Liver (tissue), 3 donors: ENCODE results near the gene EXOSC10.

ENCODE experiments used
- EGR1 ChIP-seq, 2 donors: IDR thresholded peaks; 2 replicates each; pipeline ENCODE4 v1.6.1; 2016 to 2018; ENCODE audit warnings: antibody characterized with exemption in 2 of 2, low read depth in 2 of 2
- GABPA ChIP-seq, 2 donors: IDR thresholded peaks in 1 of 2; conservative IDR thresholded peaks in 1 of 2; 2 replicates each; pipeline ENCODE4 v1.6.1; 2016; ENCODE audit warnings: antibody characterized with exemption in 2 of 2, mild to moderate bottlenecking in 1 of 2, moderate library complexity in 1 of 2
- JUND ChIP-seq, 2 donors: IDR thresholded peaks; 2 replicates each; pipeline ENCODE4 v1.6.1; 2016; ENCODE audit warnings: antibody characterized with exemption in 2 of 2
- MAX ChIP-seq: IDR thresholded peaks from 2 replicates; pipeline ENCODE4 v1.6.1; 2016; ENCODE audit warnings: antibody characterized with exemption
- RAD21 ChIP-seq, 2 donors: IDR thresholded peaks; 2 replicates each; pipeline ENCODE4 v1.6.1; 2016; ENCODE audit warnings: antibody characterized with exemption in 2 of 2, mild to moderate bottlenecking in 2 of 2
- SP1 ChIP-seq: IDR thresholded peaks from 2 replicates; pipeline ENCODE4 v1.6.1; 2018; ENCODE audit warnings: antibody characterized with exemption, mild to moderate bottlenecking
- TAF1 ChIP-seq: conservative IDR thresholded peaks from 2 replicates; pipeline ENCODE4 v1.6.1; 2016; ENCODE audit warnings: antibody characterized with exemption, mild to moderate bottlenecking
- YY1 ChIP-seq: IDR thresholded peaks from 2 replicates; pipeline ENCODE4 v1.6.1; 2016; ENCODE audit warnings: antibody characterized with exemption, mild to moderate bottlenecking
- ZBTB33 ChIP-seq: IDR thresholded peaks from 2 replicates; pipeline ENCODE4 v1.6.1; 2016; ENCODE audit warnings: antibody characterized with exemption
- TF ChIP-seq, protein P1 (sequence below): fragments of 150-350 bp; IDR thresholded peaks from 2 replicates; pipeline ENCODE4 v1.5.1; 2017; ENCODE audit warnings: improper control_type of control experiment, low read depth, low read length; ENCODE audit not compliant: missing input control
- TF ChIP-seq, protein P2 (sequence below): IDR thresholded peaks from 2 replicates; pipeline ENCODE4 v1.6.1; 2016; ENCODE audit warnings: antibody characterized with exemption
- TF ChIP-seq, protein P3 (sequence below): IDR thresholded peaks from 2 replicates; pipeline ENCODE4 v1.6.1; 2016; ENCODE audit warnings: antibody characterized with exemption, mild to moderate bottlenecking
- donor health status: healthy.
- donor health status: healthy.

- no peak for TF ChIP-seq JUND (IDR thresholded peaks at IDR 0.05)
- TF ChIP-seq, protein P1, sequence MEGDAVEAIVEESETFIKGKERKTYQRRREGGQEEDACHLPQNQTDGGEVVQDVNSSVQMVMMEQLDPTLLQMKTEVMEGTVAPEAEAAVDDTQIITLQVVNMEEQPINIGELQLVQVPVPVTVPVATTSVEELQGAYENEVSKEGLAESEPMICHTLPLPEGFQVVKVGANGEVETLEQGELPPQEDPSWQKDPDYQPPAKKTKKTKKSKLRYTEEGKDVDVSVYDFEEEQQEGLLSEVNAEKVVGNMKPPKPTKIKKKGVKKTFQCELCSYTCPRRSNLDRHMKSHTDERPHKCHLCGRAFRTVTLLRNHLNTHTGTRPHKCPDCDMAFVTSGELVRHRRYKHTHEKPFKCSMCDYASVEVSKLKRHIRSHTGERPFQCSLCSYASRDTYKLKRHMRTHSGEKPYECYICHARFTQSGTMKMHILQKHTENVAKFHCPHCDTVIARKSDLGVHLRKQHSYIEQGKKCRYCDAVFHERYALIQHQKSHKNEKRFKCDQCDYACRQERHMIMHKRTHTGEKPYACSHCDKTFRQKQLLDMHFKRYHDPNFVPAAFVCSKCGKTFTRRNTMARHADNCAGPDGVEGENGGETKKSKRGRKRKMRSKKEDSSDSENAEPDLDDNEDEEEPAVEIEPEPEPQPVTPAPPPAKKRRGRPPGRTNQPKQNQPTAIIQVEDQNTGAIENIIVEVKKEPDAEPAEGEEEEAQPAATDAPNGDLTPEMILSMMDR: no peak
- TF ChIP-seq RAD21 (IDR thresholded peaks at IDR 0.05): no peak
- no peak for TF ChIP-seq MAX
- no peak for TF ChIP-seq SP1
- no peak for TF ChIP-seq ZBTB33
- TF ChIP-seq, protein P2, sequence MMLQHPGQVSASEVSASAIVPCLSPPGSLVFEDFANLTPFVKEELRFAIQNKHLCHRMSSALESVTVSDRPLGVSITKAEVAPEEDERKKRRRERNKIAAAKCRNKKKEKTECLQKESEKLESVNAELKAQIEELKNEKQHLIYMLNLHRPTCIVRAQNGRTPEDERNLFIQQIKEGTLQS: no peak
- no peak for TF ChIP-seq EGR1 (IDR thresholded peaks at IDR 0.05; ENCODE audit: low read depth in 2 of 2)
- TF ChIP-seq TAF1: no peak
- no peak for TF ChIP-seq YY1
- TF ChIP-seq, protein P3, sequence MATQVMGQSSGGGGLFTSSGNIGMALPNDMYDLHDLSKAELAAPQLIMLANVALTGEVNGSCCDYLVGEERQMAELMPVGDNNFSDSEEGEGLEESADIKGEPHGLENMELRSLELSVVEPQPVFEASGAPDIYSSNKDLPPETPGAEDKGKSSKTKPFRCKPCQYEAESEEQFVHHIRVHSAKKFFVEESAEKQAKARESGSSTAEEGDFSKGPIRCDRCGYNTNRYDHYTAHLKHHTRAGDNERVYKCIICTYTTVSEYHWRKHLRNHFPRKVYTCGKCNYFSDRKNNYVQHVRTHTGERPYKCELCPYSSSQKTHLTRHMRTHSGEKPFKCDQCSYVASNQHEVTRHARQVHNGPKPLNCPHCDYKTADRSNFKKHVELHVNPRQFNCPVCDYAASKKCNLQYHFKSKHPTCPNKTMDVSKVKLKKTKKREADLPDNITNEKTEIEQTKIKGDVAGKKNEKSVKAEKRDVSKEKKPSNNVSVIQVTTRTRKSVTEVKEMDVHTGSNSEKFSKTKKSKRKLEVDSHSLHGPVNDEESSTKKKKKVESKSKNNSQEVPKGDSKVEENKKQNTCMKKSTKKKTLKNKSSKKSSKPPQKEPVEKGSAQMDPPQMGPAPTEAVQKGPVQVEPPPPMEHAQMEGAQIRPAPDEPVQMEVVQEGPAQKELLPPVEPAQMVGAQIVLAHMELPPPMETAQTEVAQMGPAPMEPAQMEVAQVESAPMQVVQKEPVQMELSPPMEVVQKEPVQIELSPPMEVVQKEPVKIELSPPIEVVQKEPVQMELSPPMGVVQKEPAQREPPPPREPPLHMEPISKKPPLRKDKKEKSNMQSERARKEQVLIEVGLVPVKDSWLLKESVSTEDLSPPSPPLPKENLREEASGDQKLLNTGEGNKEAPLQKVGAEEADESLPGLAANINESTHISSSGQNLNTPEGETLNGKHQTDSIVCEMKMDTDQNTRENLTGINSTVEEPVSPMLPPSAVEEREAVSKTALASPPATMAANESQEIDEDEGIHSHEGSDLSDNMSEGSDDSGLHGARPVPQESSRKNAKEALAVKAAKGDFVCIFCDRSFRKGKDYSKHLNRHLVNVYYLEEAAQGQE: no peak
- TF ChIP-seq GABPA (IDR thresholded peaks at IDR 0.05 in 1 of 2, conservative IDR thresholded peaks at IDR 0.05 in 1 of 2): no peak
Observed at GRCh38 chr1:11143907-11144306, 44.2 kb upstream of the EXOSC10 start.
